Raji (cell line): ENCODE measurements around the gene SORCS2.

ENCODE experiments used
- POLR2A ChIP-seq: IDR thresholded peaks from 2 replicates; pipeline ENCODE4 v1.6.1; 2011; ENCODE audit warnings: low read depth, low read length, control low read depth; ENCODE audit not compliant: insufficient read depth

Gene SORCS2

DNA sequence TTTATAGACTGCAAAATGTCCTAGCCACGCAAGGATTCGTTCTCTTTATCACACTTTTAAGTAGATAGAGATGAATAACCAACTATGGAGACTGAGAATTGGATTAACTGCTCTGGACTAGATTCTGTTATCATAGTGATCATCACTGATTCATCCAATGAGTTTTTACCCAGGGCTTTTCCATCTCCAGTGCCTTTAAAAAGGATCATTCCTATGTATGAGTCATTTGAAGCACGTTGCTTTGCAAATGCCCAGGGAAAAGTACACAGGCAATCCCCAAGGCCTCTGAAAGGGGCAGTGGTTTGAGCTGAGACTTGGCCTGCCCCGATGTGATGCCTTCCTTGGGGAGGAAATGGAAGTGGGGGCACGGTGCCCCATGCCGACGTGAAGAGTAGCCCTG lies 365.1 kb downstream of the SORCS2 start:
- no peak for TF ChIP-seq POLR2A

DNA sequence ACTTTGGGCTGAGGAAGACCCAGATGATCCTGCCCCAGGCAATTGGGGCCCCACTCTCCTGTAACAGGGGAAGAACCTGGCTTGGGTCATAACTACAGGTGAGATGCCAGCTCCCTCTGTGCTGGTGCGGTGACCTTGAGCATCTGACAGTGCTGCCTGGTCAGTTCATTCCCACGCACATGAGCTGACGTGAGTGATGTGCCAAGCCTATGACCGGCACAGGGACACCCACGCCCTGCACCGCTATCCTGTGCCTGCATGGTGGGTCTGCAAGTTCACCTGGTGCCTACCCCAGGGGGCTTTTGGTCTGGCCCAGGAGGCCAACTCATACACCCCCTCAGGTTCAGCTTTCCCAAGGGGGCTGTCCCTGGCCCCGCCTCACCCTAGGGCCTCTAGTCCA lies 366.1 kb downstream of the SORCS2 start:
- no peak for TF ChIP-seq POLR2A

DNA sequence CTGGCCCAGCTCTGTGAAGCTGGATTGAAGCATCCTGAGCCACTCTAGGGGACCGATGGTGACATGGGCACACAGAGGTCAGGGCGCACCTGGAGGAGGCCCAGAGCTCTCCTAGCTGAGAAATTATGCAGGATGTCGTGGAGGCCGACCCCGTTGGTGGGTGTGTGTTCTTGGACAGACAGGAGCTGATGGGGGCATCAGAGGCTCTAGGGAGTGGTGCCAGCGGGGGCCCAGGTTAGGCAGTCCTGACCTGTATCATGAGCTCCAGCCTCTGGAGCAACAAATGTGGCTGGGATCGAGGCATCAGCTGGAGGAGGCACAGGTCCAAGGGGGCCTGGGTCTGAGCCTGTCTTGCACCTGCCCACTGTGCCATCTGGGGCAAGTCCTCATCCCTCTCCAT lies 367.0 kb downstream of the SORCS2 start:
- TF ChIP-seq POLR2A, result no peak

DNA sequence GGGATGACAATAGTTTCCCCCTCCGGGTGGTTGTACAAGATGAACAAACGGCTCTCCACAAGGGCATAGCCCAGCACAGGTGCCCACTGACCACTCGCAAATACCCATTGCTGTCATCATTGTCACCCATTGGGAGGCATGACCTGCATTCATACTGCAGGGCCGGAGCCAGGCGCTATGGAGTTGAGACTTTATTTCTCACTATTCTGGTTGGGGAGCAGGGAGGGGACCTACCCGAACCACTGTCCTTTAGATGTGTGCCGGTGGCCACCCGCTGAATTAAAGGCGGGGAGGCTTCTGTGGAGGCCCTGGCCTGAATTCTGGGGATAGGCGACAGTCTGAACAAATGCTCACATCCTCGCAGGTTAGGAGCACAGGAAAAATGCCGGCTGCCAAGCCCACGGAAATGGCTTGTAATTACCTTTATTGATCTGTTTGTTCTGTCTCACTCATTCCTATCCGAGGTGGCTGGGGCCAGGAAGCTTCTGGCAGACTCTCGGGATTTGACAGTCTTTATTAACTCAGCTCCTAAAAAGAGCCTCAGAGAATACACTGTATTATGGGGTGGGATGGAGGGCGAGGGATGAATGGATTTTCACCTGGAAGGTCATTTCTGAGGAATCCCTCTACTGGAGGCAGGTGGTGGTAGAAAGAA lies 367.5 kb downstream of the SORCS2 start:
- no peak for TF ChIP-seq POLR2A

DNA sequence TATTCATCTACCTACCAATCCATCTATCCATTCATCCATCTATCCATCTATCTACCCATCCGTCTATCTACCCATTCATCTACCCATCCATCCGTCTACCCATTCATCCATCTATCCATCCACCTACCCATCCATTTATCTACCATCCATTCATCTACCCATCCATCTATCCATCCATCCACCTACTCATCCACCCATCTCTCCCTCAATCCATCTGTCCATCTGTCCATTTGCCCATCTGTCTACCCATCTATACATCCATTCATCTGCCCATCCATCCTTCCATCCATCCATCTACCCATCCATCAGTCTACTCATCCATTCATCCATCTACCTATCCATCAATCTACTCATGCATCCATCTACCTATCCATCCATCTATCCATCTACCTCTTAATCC lies 369.2 kb downstream of the SORCS2 start:
- no peak for TF ChIP-seq POLR2A

DNA sequence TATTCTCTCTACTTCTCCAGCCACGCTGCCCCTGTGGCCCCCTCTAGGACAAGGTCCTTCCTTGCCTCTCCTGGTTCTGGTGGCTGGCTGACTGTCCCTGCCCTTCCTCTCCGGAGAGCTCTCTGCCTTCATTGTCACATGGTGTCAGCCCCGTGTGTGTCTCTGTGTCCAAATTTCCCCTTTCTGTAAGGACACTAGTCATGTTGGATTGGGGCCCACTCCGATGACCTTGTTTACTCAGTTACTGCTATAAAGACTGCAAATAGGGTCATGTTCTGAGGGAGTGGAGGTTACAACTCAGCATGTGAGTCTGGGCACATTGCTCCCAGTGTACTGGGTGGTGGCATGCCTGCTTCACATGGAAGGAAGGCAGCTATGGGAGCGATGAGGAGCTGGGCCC lies 371.9 kb downstream of the SORCS2 start:
- no peak for TF ChIP-seq POLR2A

DNA sequence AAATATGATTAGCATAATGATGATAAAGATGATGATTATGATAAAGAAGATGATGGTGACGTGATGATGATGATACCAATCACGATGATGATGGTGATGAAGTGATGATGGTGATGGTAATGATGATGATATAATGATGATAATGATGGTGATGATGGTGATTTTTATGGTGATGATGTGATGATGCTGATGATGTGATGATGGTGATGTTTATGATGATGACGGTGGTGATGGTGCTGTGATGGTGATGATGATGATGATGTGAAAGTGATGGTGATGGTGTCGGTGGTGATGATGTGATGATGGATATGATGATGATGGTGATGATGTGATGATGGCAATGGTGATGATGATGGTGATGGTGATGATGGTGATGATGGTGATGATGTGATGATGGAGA lies 373.1 kb downstream of the SORCS2 start:
- no peak for TF ChIP-seq POLR2A

DNA sequence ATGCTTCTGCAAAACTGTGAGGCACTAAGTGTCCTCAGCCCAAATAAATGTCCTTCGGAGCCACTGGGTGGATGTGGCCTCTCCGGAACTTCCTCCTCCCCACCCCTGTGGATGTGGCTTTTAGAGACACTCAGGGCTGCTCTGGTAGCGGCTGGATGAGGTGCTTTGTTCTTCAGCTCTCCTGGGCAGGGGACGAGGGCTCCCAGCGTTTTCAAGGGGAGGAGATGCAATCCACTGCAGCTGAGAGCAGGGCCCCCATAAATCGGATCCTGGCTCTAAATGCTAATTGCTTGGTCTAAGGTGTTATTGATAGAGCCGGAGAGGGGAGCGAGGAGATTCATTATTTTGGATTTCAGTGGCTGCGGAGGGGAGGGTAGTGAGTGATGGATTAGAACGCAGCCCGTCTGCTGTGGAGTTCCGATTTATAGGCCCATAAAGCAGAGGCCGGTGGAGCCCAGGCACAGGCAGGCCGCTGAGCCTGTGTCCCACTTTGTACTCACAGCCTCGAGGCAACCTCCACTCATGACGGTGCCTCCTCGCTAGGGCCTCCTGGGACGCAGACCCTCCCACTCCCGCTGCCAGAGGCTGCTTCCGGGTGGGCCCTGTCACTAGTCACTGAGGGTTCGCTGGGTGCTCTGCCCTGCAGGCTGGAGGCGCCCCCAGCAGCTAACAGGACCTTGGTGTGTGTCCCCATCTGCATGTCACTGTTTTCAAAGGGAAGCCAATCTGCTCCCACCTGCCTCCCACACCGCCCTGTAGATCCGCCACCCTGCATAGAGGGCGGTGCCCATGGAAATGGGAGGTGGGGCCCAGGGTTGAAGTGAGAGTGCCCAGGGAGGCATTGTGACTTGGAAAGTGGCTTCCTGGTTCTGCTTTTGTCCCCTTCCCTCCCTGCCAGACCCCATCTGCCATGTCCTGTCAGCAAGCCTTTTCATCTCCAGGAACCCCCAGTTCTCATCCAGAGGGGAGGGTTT lies 377.8 kb downstream of the SORCS2 start:
- TF ChIP-seq POLR2A, result no peak

DNA sequence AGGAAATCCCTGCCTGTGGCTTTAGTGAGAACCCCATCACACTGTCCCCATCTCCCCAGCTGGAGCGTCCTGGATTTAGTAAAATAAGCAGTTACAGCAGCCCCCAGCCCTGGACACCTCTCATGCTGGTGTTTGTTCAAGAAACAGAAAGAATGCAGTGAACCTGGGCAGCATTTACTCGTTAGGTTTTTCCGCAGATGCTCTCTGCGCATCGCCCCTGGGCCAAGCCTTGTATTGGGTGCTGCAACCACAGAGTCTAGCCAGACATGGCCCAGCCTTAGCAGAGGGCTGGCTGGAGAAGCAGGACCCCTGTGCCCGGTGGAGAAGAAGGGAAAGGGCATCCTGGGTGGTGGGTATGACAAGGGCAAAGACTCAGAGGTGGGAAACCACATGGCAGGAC lies 378.7 kb downstream of the SORCS2 start:
- no peak for TF ChIP-seq POLR2A

DNA sequence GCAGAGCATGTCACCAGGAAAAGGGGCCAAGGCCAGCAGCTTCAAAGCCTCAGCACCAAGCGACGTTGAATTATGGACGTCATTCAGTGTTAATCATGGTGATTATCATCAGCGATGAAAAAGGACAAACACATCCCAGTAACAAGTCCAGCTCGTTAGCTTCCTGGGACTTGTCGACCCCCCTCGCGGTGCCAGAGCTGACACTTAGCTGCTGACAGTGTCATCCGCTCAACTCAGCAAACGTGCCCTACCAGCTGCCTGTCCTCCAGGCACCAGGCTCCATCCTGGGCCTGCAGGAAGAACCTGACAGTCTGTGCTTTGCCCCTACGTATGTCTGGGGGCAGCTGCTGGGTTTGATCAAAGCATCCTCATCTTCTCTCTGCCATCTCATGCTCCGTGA lies 379.4 kb downstream of the SORCS2 start:
- TF ChIP-seq POLR2A, result no peak

DNA sequence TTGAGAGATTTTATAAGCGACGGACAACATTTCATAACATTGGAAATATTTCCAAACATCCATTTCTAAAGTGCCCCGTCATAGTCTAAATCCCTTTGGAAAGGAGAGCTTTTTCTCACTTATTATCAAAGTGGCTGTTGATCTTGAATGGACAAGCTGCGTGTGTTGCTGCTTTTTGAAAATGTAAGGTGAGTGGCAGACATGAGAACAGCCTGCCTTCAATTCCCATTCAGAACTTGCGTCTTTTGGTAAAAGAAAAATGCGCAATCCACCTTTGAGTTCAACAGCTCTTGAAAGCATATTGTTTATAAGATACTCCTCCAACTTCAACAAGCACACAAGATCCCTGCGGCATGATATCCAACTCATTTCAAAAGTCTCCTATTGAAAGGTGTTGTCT lies 380.6 kb downstream of the SORCS2 start:
- TF ChIP-seq POLR2A, result no peak

DNA sequence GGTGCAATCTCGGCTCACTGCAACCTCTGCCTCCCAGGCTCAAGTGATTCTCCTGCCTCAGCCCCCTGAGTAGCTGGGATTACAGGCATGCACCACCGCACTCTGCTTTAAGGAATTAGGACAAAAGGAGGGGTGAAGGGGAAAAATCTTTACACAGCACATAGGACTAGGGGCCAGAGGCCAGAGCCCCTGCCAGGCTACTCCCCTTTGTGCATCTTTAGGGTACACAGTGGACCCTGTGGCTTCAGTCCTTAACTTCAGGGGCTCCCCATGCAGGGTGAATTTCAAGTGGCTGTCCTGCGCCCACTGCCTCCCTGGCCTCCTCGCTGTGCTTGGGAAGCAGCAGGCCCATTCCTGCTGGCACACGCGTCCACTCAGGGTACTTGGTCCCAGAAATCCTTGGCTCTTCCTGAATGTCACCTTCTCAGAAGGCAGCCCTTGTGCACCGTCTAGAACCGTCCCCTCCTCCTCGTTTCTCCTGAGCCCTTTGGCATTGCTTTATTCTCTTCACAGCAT lies 381.3 kb downstream of the SORCS2 start:
- no peak for TF ChIP-seq POLR2A

DNA sequence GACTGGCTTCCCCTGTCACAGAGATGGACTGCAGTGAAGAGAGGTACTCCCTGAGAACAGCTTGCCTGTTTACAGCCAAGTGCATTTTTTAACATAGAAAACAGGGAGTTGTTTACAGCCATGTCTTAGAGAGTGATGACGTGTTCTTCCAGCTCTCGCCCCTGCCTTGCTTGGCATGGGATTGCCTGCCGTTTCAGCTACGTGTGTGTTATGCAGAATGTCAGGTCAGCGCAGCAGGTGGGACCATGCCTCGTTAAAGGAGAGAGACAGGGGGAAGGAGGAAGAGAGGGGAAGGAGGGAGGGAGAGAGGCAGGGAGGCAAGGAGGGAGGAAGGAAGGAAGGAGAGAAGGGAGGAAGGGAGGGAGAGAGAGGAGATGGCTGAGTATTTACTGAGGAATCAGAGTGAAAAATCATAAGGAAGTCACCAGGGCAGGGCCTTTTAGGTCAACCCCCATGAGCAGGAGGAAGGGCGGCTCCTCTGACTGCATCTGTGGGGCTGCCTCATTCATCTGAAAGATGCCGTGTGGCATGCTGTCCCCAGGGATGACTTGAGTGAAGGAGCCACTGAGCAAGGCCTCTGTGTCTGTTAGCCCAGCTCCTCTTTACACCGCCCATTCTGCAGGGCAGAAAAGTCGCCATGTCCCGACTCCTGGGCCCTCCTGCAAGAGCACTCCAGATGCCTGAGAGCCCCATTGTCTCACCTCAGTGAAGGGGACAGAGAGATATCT lies 382.1 kb downstream of the SORCS2 start:
- TF ChIP-seq POLR2A, result no peak

DNA sequence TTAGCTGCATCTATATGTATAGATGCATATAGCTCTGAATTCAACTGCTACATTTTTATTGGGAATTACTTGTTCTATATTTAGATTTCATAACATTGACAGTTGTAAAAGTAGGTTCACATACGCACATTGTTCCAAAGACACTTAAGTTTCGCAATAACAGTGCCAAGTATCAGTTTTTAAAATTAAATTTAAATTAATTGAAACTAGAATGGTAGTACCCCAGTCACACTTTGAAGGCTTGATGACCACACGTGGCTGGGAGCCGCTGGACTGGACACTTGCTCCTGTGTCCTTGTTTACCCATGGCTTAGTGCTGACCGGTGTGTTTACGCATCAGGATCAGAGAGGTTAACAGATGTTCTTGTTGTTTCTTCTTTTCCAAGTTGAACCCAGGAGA lies 383.1 kb downstream of the SORCS2 start:
- no peak for TF ChIP-seq POLR2A

DNA sequence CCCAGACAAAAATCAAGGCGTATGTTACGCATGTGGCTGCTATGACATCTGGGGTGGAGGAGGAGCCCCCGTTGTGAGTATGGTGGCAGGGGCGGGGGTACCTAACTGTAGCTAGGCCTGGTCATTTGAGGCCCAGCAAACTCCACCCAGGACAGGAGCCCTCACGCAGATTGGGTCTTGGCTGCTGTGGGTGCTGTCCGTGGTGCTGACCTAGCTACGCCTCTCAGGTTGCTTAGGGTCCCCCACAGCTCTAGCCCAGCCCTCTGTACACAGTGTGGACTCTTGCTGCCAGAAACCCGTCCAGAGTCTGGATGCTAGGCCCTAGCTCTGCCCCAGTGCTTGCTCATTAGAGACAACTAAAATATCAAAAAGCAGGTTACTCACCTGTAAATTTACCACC lies 389.1 kb downstream of the SORCS2 start:
- no peak for TF ChIP-seq POLR2A

DNA sequence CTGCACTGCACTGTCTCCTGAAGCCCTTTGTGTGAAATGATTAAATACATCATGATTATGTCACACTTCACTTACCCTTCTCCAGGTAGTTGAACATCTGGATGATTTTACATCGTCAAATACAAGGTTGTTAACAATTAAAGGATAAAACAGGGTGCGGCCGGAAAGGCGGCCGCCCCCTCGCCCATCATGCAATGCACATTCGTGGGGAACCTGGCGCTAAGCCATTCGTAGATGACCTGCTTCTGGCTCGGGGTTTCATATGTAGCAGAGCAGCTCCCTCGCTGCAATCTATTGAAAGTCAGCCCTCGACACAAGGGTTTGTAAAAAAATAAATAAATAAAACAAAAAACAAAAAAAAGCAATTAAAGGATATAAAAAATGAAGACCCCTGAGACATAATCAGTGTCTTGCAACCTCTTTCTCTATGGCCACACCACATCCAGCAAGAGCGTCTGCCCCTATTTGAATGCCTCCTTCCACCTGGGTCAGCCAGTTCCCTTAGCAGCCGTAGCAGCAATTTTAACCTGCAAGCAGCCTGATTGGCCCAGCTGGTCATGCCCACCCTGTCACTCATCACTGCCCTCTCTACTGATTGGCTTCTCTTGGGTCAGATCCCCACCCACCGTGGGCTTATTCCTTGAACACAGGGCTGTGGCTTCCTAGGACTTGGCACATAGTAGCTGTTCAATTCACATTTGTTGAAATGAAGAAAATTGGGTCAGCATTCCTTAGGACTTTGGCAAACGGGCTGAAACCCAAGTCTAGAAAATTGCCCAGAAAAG lies 390.2 kb downstream of the SORCS2 start:
- TF ChIP-seq POLR2A, result no peak
